ENCODE data around the gene ADGRL3. TPM values are rescaled to one million over a fixed set of nuclear protein-coding genes. Genes with fewer than 3 reads are reported as not detected.

The ADGRL3 gene
- total RNA-seq, 1 donor from 2014 or later, result not detected

DNA sequence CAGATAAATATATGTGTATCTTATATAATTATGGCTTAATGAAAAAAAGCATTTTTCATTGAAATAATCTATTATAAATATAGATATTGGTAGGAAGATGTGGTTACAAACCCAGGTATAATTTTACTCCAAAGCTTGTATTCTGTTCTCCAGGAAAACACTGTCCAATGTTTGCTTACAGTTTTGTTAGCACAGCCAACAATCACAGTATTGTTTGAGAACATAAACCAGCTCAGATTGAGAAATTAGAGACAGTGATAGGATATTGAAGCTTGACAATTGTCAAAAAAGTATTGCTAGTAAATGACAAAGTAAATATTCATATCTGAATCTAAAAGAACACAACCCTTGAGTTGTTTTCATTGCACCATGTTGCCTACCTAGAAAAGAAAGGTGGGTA, 228.8 kb downstream of the ADGRL3 start:
- no peaks in the 10 kb centered on the region for H3K36me3 Mint-ChIP-seq (ENCODE audit: low read depth)
- H3K4me3 Mint-ChIP-seq, result no peak overlapping the region
- H3K9me3 Mint-ChIP-seq, result peaks cover 6% of the 10 kb centered on the region
- no peak for DNase-seq (ENCODE audit: low spot score)
- H3K27ac Mint-ChIP-seq, result no peak overlapping the region
- H3K4me1 Mint-ChIP-seq (ENCODE audit: low read depth), result no peaks in the 10 kb centered on the region
- no peaks in the 10 kb centered on the region for H3K27me3 Mint-ChIP-seq (ENCODE audit: insufficient read depth)
- intact Hi-C loops (cut with micrococcal nuclease), result no loop called here

DNA sequence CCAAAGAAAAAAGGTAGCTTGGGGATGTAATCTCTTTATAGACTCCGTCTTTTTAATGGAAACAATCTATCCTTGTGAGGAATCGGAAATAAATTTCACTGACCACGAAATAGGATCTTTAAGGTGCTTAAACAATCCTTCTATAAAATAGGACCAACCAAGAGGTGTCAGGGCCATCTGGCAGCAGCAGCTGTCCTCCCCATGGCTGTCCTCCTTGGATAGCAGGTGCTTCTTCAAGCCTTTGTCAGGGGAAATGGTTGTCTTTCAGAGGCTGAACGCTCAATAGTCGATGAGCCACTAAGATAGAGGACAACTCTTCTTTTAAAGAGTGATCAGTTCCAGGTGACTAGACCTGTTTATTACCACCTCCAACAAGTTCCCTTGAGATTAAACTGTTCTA, 231.0 kb downstream of the ADGRL3 start:
- intact Hi-C loops (cut with micrococcal nuclease), result no loop called here
- DNase-seq (ENCODE audit: low spot score), result no peak
- Mint-ChIP-seq H3K27me3 (ENCODE audit: insufficient read depth) (no peaks in the 10 kb centered on the region), H3K4me1 (ENCODE audit: low read depth) (no peaks in the 10 kb centered on the region), H3K27ac (no peak overlapping the region), H3K4me3 (no peak overlapping the region), H3K36me3 (ENCODE audit: low read depth) (no peaks in the 10 kb centered on the region), H3K9me3 (peaks cover 6% of the 10 kb centered on the region)

DNA sequence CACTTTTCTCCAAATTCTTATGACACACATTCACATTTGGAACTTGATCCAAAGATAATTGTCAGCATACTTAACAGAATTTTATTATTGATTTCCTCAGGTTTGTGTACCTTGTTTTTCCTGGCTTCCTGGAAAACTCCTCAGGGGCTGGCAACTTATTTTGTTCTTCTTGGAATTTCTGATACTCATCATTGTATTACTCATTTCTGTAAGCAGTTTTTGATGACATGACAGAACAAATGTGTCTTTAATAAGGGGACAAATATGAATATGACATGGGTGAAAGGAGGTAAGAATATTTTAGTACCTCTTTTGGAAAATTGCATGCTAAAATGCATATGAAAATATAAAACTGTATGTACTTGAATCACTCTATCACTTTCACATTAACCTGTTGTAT, 237.8 kb downstream of the ADGRL3 start:
- no peak overlapping the region for H3K27ac Mint-ChIP-seq
- intact Hi-C loops (cut with micrococcal nuclease), result no loop called here
- no peak for DNase-seq (ENCODE audit: low spot score)
- H3K36me3 Mint-ChIP-seq (ENCODE audit: low read depth), result no peaks in the 10 kb centered on the region
- no peak overlapping the region for H3K4me3 Mint-ChIP-seq
- no peaks in the 10 kb centered on the region for H3K4me1 Mint-ChIP-seq (ENCODE audit: low read depth)
- no peaks in the 10 kb centered on the region for H3K27me3 Mint-ChIP-seq (ENCODE audit: insufficient read depth)
- H3K9me3 Mint-ChIP-seq, result no peaks in the 10 kb centered on the region

DNA sequence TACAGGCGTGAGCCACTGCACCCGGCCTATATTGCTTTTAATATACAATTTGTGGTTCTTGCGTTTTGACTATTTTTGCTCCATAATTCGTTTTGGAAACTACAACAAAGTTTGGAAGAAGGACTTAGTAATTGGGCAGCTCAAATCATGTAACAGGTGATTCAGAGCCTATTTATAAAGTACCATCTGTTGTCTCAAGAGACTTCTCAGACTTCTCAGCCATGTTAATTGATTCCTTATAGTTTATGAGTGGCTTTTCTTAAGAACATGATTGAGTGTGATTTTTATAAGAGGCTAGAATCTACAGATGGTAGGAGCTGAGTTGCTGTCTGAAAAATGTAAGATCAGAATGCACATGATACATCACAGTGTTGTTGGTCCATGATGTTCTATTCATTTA, 240.2 kb downstream of the ADGRL3 start:
- Mint-ChIP-seq H3K27ac (no peak overlapping the region), H3K9me3 (no peaks in the 10 kb centered on the region), H3K4me3 (no peak overlapping the region), H3K27me3 (ENCODE audit: insufficient read depth) (no peaks in the 10 kb centered on the region), H3K36me3 (ENCODE audit: low read depth) (no peaks in the 10 kb centered on the region), H3K4me1 (ENCODE audit: low read depth) (no peaks in the 10 kb centered on the region)
- intact Hi-C loops (cut with micrococcal nuclease), result no loop called here
- no peak for DNase-seq (ENCODE audit: low spot score)

DNA sequence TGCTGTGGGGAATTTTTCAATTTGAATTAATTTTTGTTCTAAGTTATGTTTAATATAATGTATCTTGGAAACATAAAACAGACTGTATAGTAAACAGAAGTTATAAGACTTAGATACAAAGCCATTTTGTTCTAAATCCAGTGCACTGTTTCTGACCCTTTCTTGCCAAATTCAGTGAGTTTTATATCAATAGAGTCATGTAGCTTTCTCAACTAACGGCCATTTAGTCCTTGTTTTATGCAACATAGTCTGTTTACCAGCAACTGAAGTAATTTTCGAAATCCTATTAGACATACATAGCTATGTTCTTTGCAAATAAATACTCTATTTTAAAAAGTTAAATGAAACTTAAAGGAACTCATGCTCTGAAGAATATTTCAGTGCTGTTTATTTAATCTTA, 242.8 kb downstream of the ADGRL3 start:
- no peak overlapping the region for H3K4me3 Mint-ChIP-seq
- no peaks in the 10 kb centered on the region for H3K27me3 Mint-ChIP-seq (ENCODE audit: insufficient read depth)
- H3K9me3 Mint-ChIP-seq, result no peaks in the 10 kb centered on the region
- intact Hi-C loops (cut with micrococcal nuclease), result no loop called here
- H3K27ac Mint-ChIP-seq, result no peak overlapping the region
- no peak for DNase-seq (ENCODE audit: low spot score)
- no peaks in the 10 kb centered on the region for H3K36me3 Mint-ChIP-seq (ENCODE audit: low read depth)
- no peaks in the 10 kb centered on the region for H3K4me1 Mint-ChIP-seq (ENCODE audit: low read depth)

DNA sequence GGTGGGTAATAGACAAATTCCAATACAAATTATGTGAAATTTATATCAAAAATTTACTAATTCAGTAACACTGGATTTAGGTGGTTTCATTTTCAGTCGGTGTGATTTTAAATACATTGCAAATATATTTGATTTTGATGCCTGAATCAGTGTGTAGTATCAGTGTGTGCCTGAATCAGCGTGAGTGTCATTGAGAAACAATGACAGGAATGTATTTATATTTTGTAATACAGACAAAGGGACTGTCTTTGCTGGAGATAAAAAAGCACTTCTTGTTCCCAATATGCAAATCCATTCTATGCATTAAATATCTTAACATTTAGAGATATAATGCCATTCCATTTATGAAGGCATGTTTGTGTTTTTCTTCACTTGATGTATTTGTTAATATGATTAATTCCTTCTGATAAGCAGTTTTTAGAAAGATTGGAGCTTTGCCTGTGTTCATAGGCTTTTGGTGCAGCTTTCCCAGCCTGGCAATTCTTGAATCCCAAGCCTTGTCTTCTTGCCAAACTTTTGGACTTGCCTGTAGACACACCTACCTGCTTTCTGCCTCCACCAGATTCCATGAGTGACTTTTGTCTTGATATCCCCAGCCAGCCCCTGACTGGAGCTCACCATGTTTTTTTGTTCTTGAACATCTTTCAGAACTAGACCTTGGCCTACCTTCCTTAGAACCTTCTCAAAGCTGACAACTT, 243.8 kb downstream of the ADGRL3 start:
- no peak overlapping the region for H3K4me3 Mint-ChIP-seq
- no peaks in the 10 kb centered on the region for H3K9me3 Mint-ChIP-seq
- H3K27me3 Mint-ChIP-seq (ENCODE audit: insufficient read depth), result no peaks in the 10 kb centered on the region
- H3K36me3 Mint-ChIP-seq (ENCODE audit: low read depth), result no peaks in the 10 kb centered on the region
- DNase-seq (ENCODE audit: low spot score), result no peak
- H3K27ac Mint-ChIP-seq, result no peak overlapping the region
- intact Hi-C loops (cut with micrococcal nuclease), result no loop called here
- no peaks in the 10 kb centered on the region for H3K4me1 Mint-ChIP-seq (ENCODE audit: low read depth)

GRCh38 chr4:61445374-61446063, 245.4 kb downstream of the ADGRL3 start:
- intact Hi-C loops (cut with micrococcal nuclease), result no loop called here
- no peak overlapping the region for H3K4me3 Mint-ChIP-seq

GRCh38 chr4:61446941-61447340, 246.8 kb downstream of the ADGRL3 start:
- Mint-ChIP-seq H3K4me3 (no peak overlapping the region), H3K36me3 (ENCODE audit: low read depth) (no peaks in the 10 kb centered on the region), H3K9me3 (no peaks in the 10 kb centered on the region), H3K27me3 (ENCODE audit: insufficient read depth) (no peaks in the 10 kb centered on the region), H3K27ac (no peak overlapping the region), H3K4me1 (ENCODE audit: low read depth) (no peaks in the 10 kb centered on the region)
- intact Hi-C loops (cut with micrococcal nuclease), result no loop called here
- no peak for DNase-seq (ENCODE audit: low spot score)

More at GRCh38 chr4:61445374-61446063, 245.4 kb downstream of the ADGRL3 start:
- no peaks in the 10 kb centered on the region for H3K4me1 Mint-ChIP-seq (ENCODE audit: low read depth)
- no peaks in the 10 kb centered on the region for H3K27me3 Mint-ChIP-seq (ENCODE audit: insufficient read depth)
- no peaks in the 10 kb centered on the region for H3K9me3 Mint-ChIP-seq
- H3K36me3 Mint-ChIP-seq (ENCODE audit: low read depth), result no peaks in the 10 kb centered on the region
- H3K27ac Mint-ChIP-seq, result no peak overlapping the region
- DNase-seq (ENCODE audit: low spot score), result no peak

DNA sequence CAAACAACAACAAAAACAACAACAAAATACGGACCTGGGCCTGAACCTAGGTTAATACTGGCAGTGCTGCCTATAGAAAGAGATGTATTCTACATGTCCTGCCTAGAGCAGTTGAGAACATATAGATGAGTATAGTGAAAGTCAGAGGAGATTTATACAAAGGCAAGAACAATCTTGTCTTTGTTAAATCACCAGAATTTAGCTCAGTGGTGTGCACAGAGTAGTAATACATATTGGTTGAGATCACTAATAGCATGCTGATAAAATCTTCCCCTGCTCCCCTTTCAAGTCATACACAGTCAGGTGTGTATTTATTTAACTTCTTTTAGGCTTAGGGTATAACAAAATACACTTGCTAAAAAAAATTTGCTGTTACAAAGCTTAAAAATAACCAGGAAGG, 247.8 kb downstream of the ADGRL3 start:
- no peak overlapping the region for H3K27ac Mint-ChIP-seq
- H3K9me3 Mint-ChIP-seq, result no peaks in the 10 kb centered on the region
- no peak overlapping the region for H3K4me3 Mint-ChIP-seq
- H3K36me3 Mint-ChIP-seq (ENCODE audit: low read depth), result no peaks in the 10 kb centered on the region
- DNase-seq (ENCODE audit: low spot score), result no peak
- intact Hi-C loops (cut with micrococcal nuclease), result no loop called here
- H3K4me1 Mint-ChIP-seq (ENCODE audit: low read depth), result no peaks in the 10 kb centered on the region
- H3K27me3 Mint-ChIP-seq (ENCODE audit: insufficient read depth), result no peaks in the 10 kb centered on the region

DNA sequence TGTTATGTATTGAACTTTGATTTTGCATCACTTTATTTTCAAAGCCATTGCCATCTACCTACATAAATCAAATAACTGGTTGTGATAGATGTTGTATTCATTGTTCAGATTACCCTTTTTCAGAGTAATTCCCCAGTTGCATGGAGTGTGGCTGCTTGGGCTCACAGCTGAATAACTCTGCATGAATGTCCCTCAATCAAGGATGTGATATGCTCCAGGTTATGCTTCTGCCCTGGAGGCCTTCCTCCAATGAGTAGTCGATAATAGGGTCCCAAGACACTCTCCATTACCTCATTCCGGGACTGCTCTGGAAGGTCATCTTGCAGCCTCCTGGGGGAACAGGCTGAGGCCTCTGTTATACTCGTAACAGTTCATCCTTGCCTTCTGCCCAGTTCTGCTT, 251.8 kb downstream of the ADGRL3 start:
- DNase-seq (ENCODE audit: low spot score), result no peak
- intact Hi-C loops (cut with micrococcal nuclease), result no loop called here
- no peak overlapping the region for H3K27ac Mint-ChIP-seq
- H3K9me3 Mint-ChIP-seq, result no peaks in the 10 kb centered on the region
- H3K36me3 Mint-ChIP-seq (ENCODE audit: low read depth), result no peaks in the 10 kb centered on the region
- H3K27me3 Mint-ChIP-seq (ENCODE audit: insufficient read depth), result no peaks in the 10 kb centered on the region
- no peak overlapping the region for H3K4me3 Mint-ChIP-seq
- no peaks in the 10 kb centered on the region for H3K4me1 Mint-ChIP-seq (ENCODE audit: low read depth)

GRCh38 chr4:61461956-61462355, 261.8 kb downstream of the ADGRL3 start:
- Mint-ChIP-seq H3K4me3 (no peak overlapping the region), H3K36me3 (ENCODE audit: low read depth) (no peaks in the 10 kb centered on the region), H3K27ac (no peak overlapping the region), H3K27me3 (ENCODE audit: insufficient read depth) (no peaks in the 10 kb centered on the region), H3K4me1 (ENCODE audit: low read depth) (no peaks in the 10 kb centered on the region), H3K9me3 (peaks cover 4% of the 10 kb centered on the region)
- intact Hi-C loops (cut with micrococcal nuclease), result no loop called here
- no peak for DNase-seq (ENCODE audit: low spot score)

- no peaks in the 10 kb centered on the region for H3K36me3 Mint-ChIP-seq (ENCODE audit: low read depth)
- no peak overlapping the region for H3K27ac Mint-ChIP-seq
- H3K4me1 Mint-ChIP-seq (ENCODE audit: low read depth), result no peaks in the 10 kb centered on the region
- H3K4me3 Mint-ChIP-seq, result no peak overlapping the region
- DNase-seq (ENCODE audit: low spot score), result no peak
- no peaks in the 10 kb centered on the region for H3K27me3 Mint-ChIP-seq (ENCODE audit: insufficient read depth)
- H3K9me3 Mint-ChIP-seq, result peaks cover 4% of the 10 kb centered on the region
- intact Hi-C loops (cut with micrococcal nuclease), result no loop called here
These were observed 262.6 kb downstream of the ADGRL3 start for GRCh38 chr4:61462451-61463326.

All from activated T-helper 1 cell treated with anti-CD3 and anti-CD28 coated beads, Interleukin-12 subunit alpha, Interleukin-12 subunit beta, Interleukin-2, Interleukin-4 antibody, amounts not matched to agents 30 ng/mL and 10 ng/mL and 1 ng/mL, durations not matched to agents 14 hours and 24 hours and 36 hours (primary cell).